ENCODE data around the gene ZBTB34. TPM values are rescaled to one million over a fixed set of nuclear protein-coding genes. Genes with fewer than 3 reads are reported as not detected.

Gene ZBTB34
- total RNA-seq, 4 donors from 2014 or later: 12.0 to 13.8 (median 13.1) TPM

DNA sequence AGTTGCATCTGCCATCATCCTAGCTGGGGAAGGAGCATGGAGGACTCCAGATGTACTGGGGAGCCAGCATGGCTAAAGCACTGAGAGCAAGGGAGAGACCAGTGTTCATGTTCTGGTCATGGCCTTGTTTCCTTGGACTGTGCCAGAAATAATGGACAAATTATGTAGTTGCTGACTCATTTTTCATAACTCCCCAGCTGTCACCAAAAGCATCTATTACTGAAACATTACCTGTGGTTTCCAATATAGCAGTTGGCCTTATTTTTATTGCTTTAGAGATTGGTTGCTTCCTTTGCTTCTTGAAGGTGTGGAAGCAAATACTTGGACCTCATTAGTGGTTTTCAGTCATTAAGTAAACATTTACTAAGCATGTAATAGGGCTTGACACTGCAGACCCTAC lies 65.4 kb downstream of the ZBTB34 start:
- no peak for TF ChIP-seq POLR2A (IDR thresholded peaks at IDR 0.05)
- TF ChIP-seq CTCF (IDR thresholded peaks at IDR 0.05): no peak
- DNase-seq (ENCODE audit: low spot score in 2 of 2): no peak
- H3K4me3 ChIP-seq (ENCODE audit: low read depth, poor library complexity, severe bottlenecking): no peak overlapping the region
- intact Hi-C loops (cut with DNase I; ENCODE audit: low total_unique reads): no loop called here

- intact Hi-C loops (cut with DNase I; ENCODE audit: low total_unique reads): no loop called here
- WGBS, 2 donors: 78 to 87% methylated on average over 2 of the region's 2 CpGs
Measured at GRCh38 chr9:126926364-126926763, 65.9 kb downstream of the ZBTB34 start.

DNA sequence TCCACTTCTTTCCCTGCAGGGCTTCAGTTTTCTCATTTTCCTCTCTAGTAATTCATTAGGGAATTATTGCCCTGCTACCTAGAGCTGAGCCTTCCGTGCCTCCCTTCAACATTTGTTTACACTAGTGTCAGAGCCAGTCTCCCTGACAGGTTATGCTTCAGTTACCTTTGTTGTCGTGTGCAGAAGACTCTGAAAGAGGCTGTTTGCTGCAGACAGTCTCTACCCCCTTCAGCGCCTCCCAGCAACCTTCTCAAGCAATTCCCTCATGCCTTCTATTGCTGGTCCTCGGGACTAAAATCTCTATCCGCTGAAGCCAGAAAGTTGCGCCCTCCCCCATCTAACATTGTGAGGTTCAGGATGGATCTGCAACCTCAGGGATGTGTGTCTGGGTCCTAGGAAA lies 67.0 kb downstream of the ZBTB34 start:
- no peak for TF ChIP-seq POLR2A (IDR thresholded peaks at IDR 0.05)
- TF ChIP-seq CTCF (IDR thresholded peaks at IDR 0.05): no peak
- H3K4me3 ChIP-seq (ENCODE audit: low read depth, poor library complexity, severe bottlenecking): no peak overlapping the region
- DNase-seq (ENCODE audit: low spot score in 2 of 2): peak in 1 of 2 donors; percentile 49
- whole genome bisulfite sequencing, 2 donors: 69 to 76% methylated on average over 6 of the region's 6 CpGs
- intact Hi-C loops (cut with DNase I; ENCODE audit: low total_unique reads): no loop called here

More at GRCh38 chr9:126926364-126926763, 65.9 kb downstream of the ZBTB34 start:
- DNase-seq (ENCODE audit: low spot score in 2 of 2): no peak
- no peak for TF ChIP-seq POLR2A (IDR thresholded peaks at IDR 0.05)
- no peak for TF ChIP-seq CTCF (IDR thresholded peaks at IDR 0.05)
- H3K4me3 ChIP-seq (ENCODE audit: low read depth, poor library complexity, severe bottlenecking): no peak overlapping the region

- DNase-seq (ENCODE audit: low spot score in 2 of 2): no peak
- no peak for TF ChIP-seq POLR2A (IDR thresholded peaks at IDR 0.05)
- TF ChIP-seq CTCF (IDR thresholded peaks at IDR 0.05): no peak
- intact Hi-C loops (cut with DNase I; ENCODE audit: low total_unique reads): no loop called here
- WGBS, 2 donors: 89 to 95% methylated on average over 11 of the region's 11 CpGs
- no peak overlapping the region for H3K4me3 ChIP-seq (ENCODE audit: low read depth, poor library complexity, severe bottlenecking)
Measured at GRCh38 chr9:126932871-126933321, 72.5 kb downstream of the ZBTB34 start.

GRCh38 chr9:126933334-126933980 lies 73.0 kb downstream of the ZBTB34 start:
- H3K4me3 ChIP-seq (ENCODE audit: low read depth, poor library complexity, severe bottlenecking): no peak overlapping the region
- no peak for TF ChIP-seq CTCF (IDR thresholded peaks at IDR 0.05)
- no peak for TF ChIP-seq POLR2A (IDR thresholded peaks at IDR 0.05)
- DNase-seq (ENCODE audit: low spot score in 2 of 2): no peak
- intact Hi-C loops (cut with DNase I; ENCODE audit: low total_unique reads): no loop called here
- WGBS, 2 donors: 85 to 91% methylated on average over 11 of the region's 11 CpGs

- DNase-seq (ENCODE audit: low spot score in 2 of 2): no peak
- WGBS, 2 donors: 96 to 97% methylated on average over 8 of the region's 8 CpGs
- TF ChIP-seq POLR2A (IDR thresholded peaks at IDR 0.05): no peak
- TF ChIP-seq CTCF (IDR thresholded peaks at IDR 0.05): no peak
- intact Hi-C loops (cut with DNase I; ENCODE audit: low total_unique reads): no loop called here
- no peak overlapping the region for H3K4me3 ChIP-seq (ENCODE audit: low read depth, poor library complexity, severe bottlenecking)
Measured at GRCh38 chr9:126934441-126934840, 74.0 kb downstream of the ZBTB34 start.
